ENCODE data around the gene PPM1J.

PPM1J gene

GRCh38 chr1:112686835-112687234 lies 28.3 kb downstream of the PPM1J start:
- no peak for DNase-seq

- no peak for DNase-seq
Observed at GRCh38 chr1:112686417-112686816, 28.7 kb downstream of the PPM1J start.

GRCh38 chr1:112685913-112686312 lies 29.2 kb downstream of the PPM1J start:
- no peak for DNase-seq

GRCh38 chr1:112678605-112679004 lies 36.5 kb downstream of the PPM1J start:
- no peak for DNase-seq

- DNase-seq: no peak
Observed at GRCh38 chr1:112677501-112677900, 37.6 kb downstream of the PPM1J start.

GRCh38 chr1:112676543-112676942 lies 38.6 kb downstream of the PPM1J start:
- no peak for DNase-seq

- no peak for DNase-seq
Observed at GRCh38 chr1:112675728-112676381, 39.3 kb downstream of the PPM1J start.

- DNase-seq: peak; percentile 6
Observed at GRCh38 chr1:112674986-112675727, 40.0 kb downstream of the PPM1J start.

GRCh38 chr1:112674440-112674985 lies 40.6 kb downstream of the PPM1J start, which contains the start of gene MOV10:
Gene MOV10 (plus strand): TSS chr1:112674659. CDS start chr1:112674913, 254 bp downstream.
- peak; percentile 25 for DNase-seq

GRCh38 chr1:112673592-112674439 lies 41.3 kb downstream of the PPM1J start:
- DNase-seq: peak; percentile 7

- no peak for DNase-seq
Observed at GRCh38 chr1:112672842-112673241, 42.3 kb downstream of the PPM1J start.

- no peak for DNase-seq
Observed at GRCh38 chr1:112672009-112672408, 43.1 kb downstream of the PPM1J start.

GRCh38 chr1:112666946-112667345 lies 48.2 kb downstream of the PPM1J start:
- no peak for DNase-seq

- DNase-seq: no peak
Observed at GRCh38 chr1:112665857-112666256, 49.3 kb downstream of the PPM1J start.

All from NCI-H1694 treated with DMSO at 0.1 percent for 48 hours (cell line).